Measurements from ENCODE around the gene HS1BP3. TPM values are rescaled to one million over a fixed set of nuclear protein-coding genes. Genes with fewer than 3 reads are reported as not detected.

Gene HS1BP3
- total and polyA plus RNA-seq, 2 of the 13 experiments (the other 11 are each of a cell fraction or from before 2014, with no cell fraction given) = 15.2 to 22.0 TPM

GRCh38 chr2:20580690-20581437 is 70.0 kb downstream of the HS1BP3 start (continued):
- TF ChIP-seq ZNF609 (CRISPR knock-in tag; IDR thresholded peaks at IDR 0.05; ENCODE audit: borderline replicate concordance) (peak; percentile 93), ZNF792 (CRISPR knock-in tag; IDR thresholded peaks at IDR 0.05) (peak; percentile 85), ARNT2 (CRISPR knock-in tag; IDR thresholded peaks at IDR 0.05; ENCODE audit: low read depth) (peak; percentile 52; the same call in 1 of the 2 replicates), REXO4 (CRISPR knock-in tag; IDR thresholded peaks at IDR 0.05; ENCODE audit: borderline replicate concordance) (no peak), FOXK2 (IDR thresholded peaks at IDR 0.05) (peak; percentile 88), ZC3H13 (CRISPR knock-in tag; IDR thresholded peaks at IDR 0.05) (peak; percentile 26; the same call in 1 of the 2 replicates), PHF5A (CRISPR knock-in tag; IDR thresholded peaks at IDR 0.05; ENCODE audit: low read depth, unreplicated experiment) (peak; percentile 59), ZNF773 (CRISPR knock-in tag; IDR thresholded peaks at IDR 0.05; ENCODE audit: borderline replicate concordance) (no peak), THYN1 (CRISPR knock-in tag; IDR thresholded peaks at IDR 0.05; ENCODE audit: borderline replicate concordance, low read depth) (no peak), GLI4 (CRISPR knock-in tag; IDR thresholded peaks at IDR 0.05; ENCODE audit: borderline replicate concordance) (0 out of 2 replicates have a peak, but pooled peaks have one; percentile 40), CREM (IDR thresholded peaks at IDR 0.05) (peak; percentile 85), CREM (CRISPR knock-in tag; IDR thresholded peaks at IDR 0.05) (no peak), RBAK (CRISPR knock-in tag; IDR thresholded peaks at IDR 0.05) (peak; percentile 89), LRRFIP1 (CRISPR knock-in tag; conservative IDR thresholded peaks at IDR 0.05) (no peak), ZBTB7A (CRISPR knock-in tag; IDR thresholded peaks at IDR 0.05) (no peak; the same call in 1 of the 2 replicates), GTF3A (CRISPR knock-in tag; conservative IDR thresholded peaks at IDR 0.05) (no peak), MIER3 (CRISPR knock-in tag; IDR thresholded peaks at IDR 0.05; ENCODE audit: borderline replicate concordance) (peak; percentile 96; the same call in 1 of the 2 replicates), RNF2 (conservative IDR thresholded peaks at IDR 0.05; ENCODE audit: low read depth) (peak; percentile 72; the same call in 1 of the 2 replicates), ZNF224 (CRISPR knock-in tag; IDR thresholded peaks at IDR 0.05) (no peak)

Measured in HepG2 (cell line).